Measurements from ENCODE around the gene CPE.

CPE gene

GRCh38 chr4:165331359-165331758, 47.4 kb upstream of the CPE start:
- H3K79me2 ChIP-seq (ENCODE audit: low read length) = peaks cover 76% of the 10 kb centered on the region
- H3K4me2 ChIP-seq (ENCODE audit: low read depth, low read length) = no peak overlapping the region
- peaks cover 3% of the 10 kb centered on the region; the same call in 1 of the 2 replicates for H3F3A ChIP-seq (ENCODE audit: insufficient read depth, low read length)
- no peaks in the 10 kb centered on the region for H3K9me3 ChIP-seq (replicated peaks; ENCODE audit: insufficient read depth, low read length)
- peaks cover 13% of the 10 kb centered on the region; the same call in 1 of the 2 replicates for H3K36me3 ChIP-seq (replicated peaks; ENCODE audit: insufficient read depth, low read length)
- TF ChIP-seq CTCF (IDR thresholded peaks at IDR 0.05; ENCODE audit: low read length) = no peak
- TF ChIP-seq EZH2 (optimal IDR thresholded peaks at IDR 0.05; ENCODE audit: low read depth, low read length) = no peak
- no peak for TF ChIP-seq EZH2phosphoT487 (IDR thresholded peaks at IDR 0.05; ENCODE audit: low read length)
- H3K9ac ChIP-seq (ENCODE audit: low read length) = no peak overlapping the region
- no peak overlapping the region for H2AFZ ChIP-seq (ENCODE audit: low read length)
- H3K27me3 ChIP-seq (replicated peaks; ENCODE audit: insufficient read depth, low read length) = no peaks in the 10 kb centered on the region
- no peak overlapping the region for H3K4me3 ChIP-seq (ENCODE audit: low read length)
- no peak overlapping the region for H3K27ac ChIP-seq (ENCODE audit: low read length)
- H4K20me1 ChIP-seq (ENCODE audit: insufficient read depth, low read length) = peaks cover 7% of the 10 kb centered on the region; the same call in 1 of the 2 replicates
- no peaks in the 10 kb centered on the region for H3K9me2 ChIP-seq (replicated peaks; ENCODE audit: insufficient read depth, low read length)
- H3K4me1 ChIP-seq (ENCODE audit: low read length) = peaks cover 14% of the 10 kb centered on the region
- DNase-seq = no peak

GRCh38 chr4:165331823-165332222, 47.0 kb upstream of the CPE start:
- no peak for DNase-seq
- no peak overlapping the region for H3K27ac ChIP-seq (ENCODE audit: low read length)
- H3K36me3 ChIP-seq (replicated peaks; ENCODE audit: insufficient read depth, low read length) = peaks cover 13% of the 10 kb centered on the region; the same call in 1 of the 2 replicates
- no peak overlapping the region for H2AFZ ChIP-seq (ENCODE audit: low read length)
- H3F3A ChIP-seq (ENCODE audit: insufficient read depth, low read length) = no peaks in the 10 kb centered on the region
- peaks cover 10% of the 10 kb centered on the region; the same call in 1 of the 2 replicates for H4K20me1 ChIP-seq (ENCODE audit: insufficient read depth, low read length)
- no peaks in the 10 kb centered on the region for H3K9me2 ChIP-seq (replicated peaks; ENCODE audit: insufficient read depth, low read length)
- H3K79me2 ChIP-seq (ENCODE audit: low read length) = peaks cover 76% of the 10 kb centered on the region
- no peaks in the 10 kb centered on the region for H3K27me3 ChIP-seq (replicated peaks; ENCODE audit: insufficient read depth, low read length)
- no peaks in the 10 kb centered on the region for H3K9me3 ChIP-seq (replicated peaks; ENCODE audit: insufficient read depth, low read length)
- TF ChIP-seq EZH2phosphoT487 (IDR thresholded peaks at IDR 0.05; ENCODE audit: low read length) (no peak), CTCF (IDR thresholded peaks at IDR 0.05; ENCODE audit: low read length) (no peak), EZH2 (optimal IDR thresholded peaks at IDR 0.05; ENCODE audit: low read depth, low read length) (no peak)
- peaks cover 12% of the 10 kb centered on the region for H3K4me1 ChIP-seq (ENCODE audit: low read length)
- no peak overlapping the region for H3K4me3 ChIP-seq (ENCODE audit: low read length)
- H3K4me2 ChIP-seq (ENCODE audit: low read depth, low read length) = no peak overlapping the region
- no peak overlapping the region for H3K9ac ChIP-seq (ENCODE audit: low read length)

GRCh38 chr4:165332502-165332901, 46.3 kb upstream of the CPE start:
- Histone ChIP-seq H3F3A (ENCODE audit: insufficient read depth, low read length) (no peaks in the 10 kb centered on the region), H3K27ac (ENCODE audit: low read length) (no peak overlapping the region), H3K36me3 (replicated peaks; ENCODE audit: insufficient read depth, low read length) (peaks cover 14% of the 10 kb centered on the region; the same call in 1 of the 2 replicates), H3K9me2 (replicated peaks; ENCODE audit: insufficient read depth, low read length) (no peaks in the 10 kb centered on the region), H3K9me3 (replicated peaks; ENCODE audit: insufficient read depth, low read length) (no peaks in the 10 kb centered on the region), H3K9ac (ENCODE audit: low read length) (no peak overlapping the region), H2AFZ (ENCODE audit: low read length) (no peak overlapping the region), H4K20me1 (ENCODE audit: insufficient read depth, low read length) (peaks cover 10% of the 10 kb centered on the region; the same call in 1 of the 2 replicates), H3K4me2 (ENCODE audit: low read depth, low read length) (no peak overlapping the region), H3K27me3 (replicated peaks; ENCODE audit: insufficient read depth, low read length) (no peaks in the 10 kb centered on the region), H3K79me2 (ENCODE audit: low read length) (peaks cover 76% of the 10 kb centered on the region), H3K4me1 (ENCODE audit: low read length) (peaks cover 12% of the 10 kb centered on the region), H3K4me3 (ENCODE audit: low read length) (no peak overlapping the region)
- no peak for TF ChIP-seq EZH2phosphoT487 (IDR thresholded peaks at IDR 0.05; ENCODE audit: low read length)
- TF ChIP-seq EZH2 (optimal IDR thresholded peaks at IDR 0.05; ENCODE audit: low read depth, low read length) = no peak
- no peak for TF ChIP-seq CTCF (IDR thresholded peaks at IDR 0.05; ENCODE audit: low read length)
- no peak for DNase-seq
